Stimulated activated CD4-positive, alpha-beta T cell treated with anti-CD3 and anti-CD28 coated beads, Interleukin-4, amount 100 ng/mL, for 48 hours (primary cell): ENCODE results near the gene STBD1.
"Not testable (repeated sequence)": the region's sequence is repeated elsewhere in the genome, so short reads cannot be mapped to it uniquely, and the experiment has no call there.

Source experiments
- DNase-seq, 2 donors: peaks; one replicate each; pipeline ENCODE4 v3.0.0-alpha.2; 2020; ENCODE audit warnings: low read depth in 2 of 2

STBD1 gene

GRCh38 chr4:76322236-76322635 is 15.7 kb downstream of the STBD1 start:
- no peak for DNase-seq

DNA sequence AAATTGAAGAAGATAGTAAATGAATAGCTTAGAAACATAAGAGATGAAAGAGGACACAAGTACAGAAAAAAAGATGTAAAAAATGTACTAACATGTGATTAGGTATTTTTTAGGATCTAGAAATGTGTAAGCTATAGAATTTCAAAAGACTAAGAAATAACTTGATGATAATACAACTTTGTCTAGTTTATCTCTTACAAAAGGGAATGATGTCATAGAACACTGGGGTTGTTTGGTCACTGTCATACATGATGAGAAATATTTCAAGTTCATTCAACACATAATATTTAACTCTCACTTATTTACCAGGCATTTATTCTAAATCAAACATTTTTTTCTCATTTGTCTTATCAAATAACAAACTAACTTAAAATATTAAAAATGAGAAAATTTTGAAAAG is 18.5 kb downstream of the STBD1 start:
- no peak for DNase-seq

DNA sequence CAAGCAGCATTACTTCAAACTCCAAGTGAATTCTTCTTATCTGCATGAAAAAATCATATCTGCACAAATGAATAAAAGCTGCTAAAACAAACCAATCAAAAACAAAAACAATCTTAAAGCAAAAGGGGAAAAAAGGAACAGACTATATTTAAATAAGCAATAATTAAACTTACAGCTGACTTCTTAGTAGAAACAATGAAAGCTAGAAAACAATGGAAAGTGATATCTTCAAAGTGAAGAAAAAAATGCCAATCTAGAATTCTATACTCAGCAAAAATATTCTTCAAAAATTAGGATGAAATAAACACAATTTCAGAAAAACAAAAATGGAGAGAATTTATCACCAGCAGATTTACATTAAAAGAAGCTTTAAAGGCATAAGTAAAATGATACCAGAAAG is 20.0 kb downstream of the STBD1 start:
- DNase-seq = no peak

DNA sequence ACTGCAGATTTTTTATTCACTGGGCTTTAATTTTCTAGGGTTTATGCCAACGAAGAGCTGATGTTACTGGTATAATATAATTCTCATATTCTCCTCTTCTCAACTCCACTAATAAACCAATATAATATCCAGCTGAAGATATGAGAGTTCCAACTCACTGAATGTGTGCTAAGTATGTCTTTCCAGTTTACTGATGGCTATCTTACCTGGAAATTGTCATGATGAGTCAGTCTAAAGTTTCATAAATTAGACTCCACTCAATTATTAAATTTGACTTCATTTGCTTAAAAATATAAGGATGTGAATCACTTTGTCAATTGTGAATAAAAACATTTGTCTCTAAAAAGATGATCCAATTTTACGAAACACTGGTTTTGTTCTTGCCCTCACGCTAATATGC is 28.4 kb downstream of the STBD1 start:
- DNase-seq = no peak

GRCh38 chr4:76339364-76339763 is 32.8 kb downstream of the STBD1 start:
- DNase-seq = no peak

- DNase-seq = no peak
Measured at GRCh38 chr4:76341063-76341462, 34.5 kb downstream of the STBD1 start.

DNA sequence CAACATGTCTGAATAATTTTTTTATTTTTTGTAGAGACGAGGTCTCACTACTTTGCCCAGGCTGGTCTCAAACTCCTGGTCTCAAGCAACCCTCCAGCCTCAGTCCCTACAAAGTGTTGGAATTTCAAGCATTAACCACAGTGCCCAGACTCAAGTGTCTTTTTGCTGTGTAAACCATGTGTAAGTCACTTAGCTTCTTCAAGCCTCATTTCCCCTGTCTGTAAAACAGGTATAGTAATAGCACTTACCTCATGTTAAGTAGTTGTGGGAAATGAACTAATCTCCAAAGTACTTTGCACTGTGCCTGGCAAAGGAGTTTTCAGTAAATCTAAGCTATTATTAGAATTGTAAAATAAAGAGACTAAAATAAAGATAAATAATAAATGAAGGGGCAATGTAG is 35.7 kb downstream of the STBD1 start:
- no peak for DNase-seq

DNA sequence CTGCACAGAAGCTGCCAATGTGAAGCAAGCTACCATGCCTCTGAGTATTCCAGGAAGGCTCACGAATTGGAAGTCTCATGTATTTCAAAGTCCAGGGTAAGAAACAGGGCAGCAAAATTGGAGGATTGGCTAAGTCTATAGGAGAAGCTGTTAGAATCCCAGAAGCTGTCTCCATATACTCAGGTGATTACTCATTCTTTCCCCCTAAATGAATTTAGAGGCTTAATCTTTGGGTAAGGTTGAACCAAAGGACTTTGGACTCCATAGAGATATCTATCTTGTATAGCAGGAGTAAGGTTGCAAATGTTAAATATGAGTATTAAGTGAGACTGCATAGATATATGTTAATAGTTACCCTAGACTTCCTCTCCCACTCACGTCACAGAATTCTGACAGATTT is 36.3 kb downstream of the STBD1 start:
- no peak for DNase-seq

DNA sequence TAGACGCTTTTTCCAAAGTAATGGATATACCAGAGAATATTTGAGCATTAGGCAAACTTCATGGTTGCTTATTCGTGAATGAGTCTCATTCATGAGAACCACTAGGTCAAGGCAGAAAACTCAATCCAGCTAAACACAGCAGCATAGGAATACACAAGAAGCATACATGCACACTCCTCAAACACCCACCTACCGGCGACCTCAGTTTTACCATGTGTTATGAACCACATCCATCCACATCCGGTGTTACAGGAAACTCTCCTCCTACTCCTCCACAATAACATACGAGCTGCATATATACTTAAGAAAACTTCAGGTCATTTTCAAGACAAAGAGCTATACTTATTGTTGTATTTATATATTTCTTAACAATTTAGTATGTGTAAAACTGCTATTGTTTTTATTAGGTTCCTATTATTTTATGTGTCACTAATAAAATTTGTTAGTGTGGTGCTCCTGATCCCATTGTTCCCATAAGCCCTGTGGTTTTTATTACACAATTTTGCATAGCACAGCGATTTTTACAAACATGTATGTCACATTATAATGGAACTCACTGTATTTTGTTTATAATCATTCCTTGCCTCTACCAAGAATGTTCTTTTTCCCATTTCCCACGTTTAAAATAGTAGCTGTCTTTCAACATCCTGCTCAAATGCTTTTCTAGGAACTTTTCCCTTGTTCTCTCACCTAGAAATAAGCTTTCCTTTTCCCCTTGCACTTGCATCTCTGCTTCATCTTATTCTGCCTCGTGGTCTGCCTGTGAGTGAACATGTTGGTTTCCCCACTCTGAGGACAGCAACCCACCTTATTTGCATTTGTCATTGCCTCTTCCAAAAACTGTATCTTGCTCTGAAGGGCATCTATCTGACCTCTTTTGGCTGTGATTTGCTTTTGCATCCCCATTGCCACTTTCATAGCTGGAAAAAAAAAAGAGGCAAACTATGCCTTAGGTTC is 48.3 kb downstream of the STBD1 start:
- DNase-seq = peak in 1 of 2 donors; percentile 9

- DNase-seq = no peak
Measured at GRCh38 chr4:76357981-76358380, 51.4 kb downstream of the STBD1 start.

DNA sequence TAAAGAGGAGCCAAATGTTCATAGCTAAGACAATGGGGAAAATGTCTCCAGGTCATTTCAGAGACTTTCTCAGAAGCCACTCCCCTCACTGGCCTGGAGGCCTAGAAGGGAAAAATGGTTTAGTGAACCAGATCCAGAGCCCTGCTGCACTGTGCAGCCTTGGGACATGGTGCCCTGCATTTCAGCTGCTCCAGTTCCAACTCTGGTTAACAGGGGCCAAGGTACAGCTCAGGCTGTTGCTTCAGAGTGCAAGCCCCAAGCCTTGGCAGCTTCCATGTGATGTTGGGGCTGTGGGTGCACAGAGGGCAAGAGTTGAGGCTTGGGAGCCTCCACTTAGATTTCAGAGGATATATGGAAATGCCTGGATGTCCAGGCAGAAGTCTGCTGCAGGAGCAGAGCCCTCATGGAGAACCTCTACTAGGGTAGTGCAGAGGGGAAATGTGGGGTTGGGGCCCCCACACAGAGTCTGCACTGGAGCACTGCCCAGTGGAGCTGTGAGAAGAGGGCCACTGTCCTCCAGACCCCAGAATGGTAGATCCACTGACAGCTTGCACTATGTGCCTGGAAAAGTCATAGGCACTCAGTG is 53.4 kb downstream of the STBD1 start:
- DNase-seq = not testable (repeated sequence)
